Karpas-422 (cell line): ENCODE measurements around the gene BCKDHA. TPM values are rescaled to one million over a fixed set of nuclear protein-coding genes. Genes with fewer than 3 reads are reported as not detected.

Experiments used
- DNase-seq: peaks from one replicate; pipeline ENCODE4 v3.0.0-alpha.2; 2015
- H2AFZ ChIP-seq: fragments of 200-600 bp; sonication (generic); 2 replicates; pipeline ENCODE4 v1.6.1; 2014; ENCODE audit warnings: antibody characterized with exemption, low read length, mixed read lengths
- H3K27ac ChIP-seq: fragments of 200-600 bp; sonication (generic); 2 replicates; pipeline ENCODE4 v1.5.1; 2014; ENCODE audit warnings: mild to moderate bottlenecking, low read length, moderate library complexity
- H3K27me3 ChIP-seq: fragments of 200-600 bp; sonication (generic); 2 replicates; pipeline ENCODE4 v1.6.1; 2014; ENCODE audit warnings: low read length, mixed read lengths
- H3K36me3 ChIP-seq: fragments of 200-600 bp; sonication (generic); 2 replicates; pipeline ENCODE4 v1.6.1; 2014; ENCODE audit warnings: low read length, mixed read lengths; ENCODE audit not compliant: insufficient read depth
- H3K4me1 ChIP-seq: fragments of 200-600 bp; sonication (generic); 2 replicates; pipeline ENCODE4 v1.6.1; 2014; ENCODE audit warnings: mild to moderate bottlenecking, low read length, mixed read lengths
- H3K4me2 ChIP-seq: fragments of 200-600 bp; sonication (generic); 2 replicates; pipeline ENCODE4 v1.6.1; 2014; ENCODE audit warnings: low read length, low read depth, mild to moderate bottlenecking; ENCODE audit not compliant: poor library complexity, severe bottlenecking
- H3K4me3 ChIP-seq: fragments of 200-600 bp; sonication (generic); 2 replicates; pipeline ENCODE4 v1.5.1; 2014; ENCODE audit warnings: mild to moderate bottlenecking, antibody characterized with exemption, low read length, mixed read lengths
- H3K79me2 ChIP-seq: fragments of 200-600 bp; sonication (generic); 2 replicates; pipeline ENCODE4 v1.6.1; 2014; ENCODE audit warnings: mild to moderate bottlenecking, low read length, mixed read lengths
- H3K9ac ChIP-seq: fragments of 200-600 bp; sonication (generic); 2 replicates; pipeline ENCODE4 v1.6.0; 2014; ENCODE audit warnings: low read length
- H3K9me2 ChIP-seq: fragments of 200-600 bp; sonication (generic), shearing (Covaris generic); replicated peaks from 2 replicates; pipeline ENCODE4 v1.6.0; 2014; ENCODE audit warnings: mild to moderate bottlenecking, low read length, moderate library complexity; ENCODE audit not compliant: insufficient read depth
- H3K9me3 ChIP-seq: fragments of 300-700, 200-600 bp; sonication (generic); 2 replicates; pipeline ENCODE4 v1.6.1; 2014; ENCODE audit warnings: low read length, mixed read lengths
- H4K20me1 ChIP-seq: fragments of 200-600 bp; sonication (generic); 2 replicates; pipeline ENCODE4 v1.6.1; 2014; ENCODE audit warnings: mild to moderate bottlenecking, antibody characterized with exemption, low read length, low read depth; ENCODE audit not compliant: insufficient read depth
- total RNA-seq: library from RNA; depleted of rRNA; stranded (reverse); fragments of >200 nt; shearing (Covaris generic); gene quantifications from 2 replicates; pipeline ENCODE4 v1.2.3, GENCODE V29; 2014; ENCODE audit warnings: low replicate concordance

The BCKDHA gene
- total RNA-seq, 1 experiment from 2014 or later: 116 TPM

DNA sequence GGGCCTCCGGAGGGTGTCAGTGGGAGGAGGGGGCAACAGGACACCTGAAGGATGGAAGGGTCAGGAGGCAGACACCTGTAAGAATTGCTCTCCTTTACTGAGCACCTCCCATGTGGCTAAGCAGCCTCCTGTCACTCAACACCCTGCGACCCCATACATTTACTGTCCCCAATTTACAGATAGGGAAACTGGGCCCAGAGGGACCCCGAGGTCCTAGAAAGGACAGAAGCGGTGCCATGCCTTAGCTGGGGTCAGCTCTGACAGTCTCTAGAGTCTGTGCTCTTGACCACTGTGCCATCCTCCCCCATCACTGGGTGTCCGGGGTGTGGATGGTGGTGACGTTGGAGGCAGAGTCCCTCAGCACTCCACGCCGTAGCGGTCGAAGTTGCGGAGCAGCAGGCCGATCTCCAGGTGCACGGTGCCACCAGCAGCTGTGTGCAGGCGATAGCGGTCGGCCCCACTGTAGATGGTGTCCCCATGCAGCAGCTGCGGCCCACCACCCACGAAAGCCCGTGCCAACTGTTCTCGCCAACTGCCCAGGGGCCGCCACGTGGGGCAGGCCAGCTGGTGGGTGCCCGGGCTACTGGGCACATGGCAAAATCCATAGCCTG is 43.2 kb upstream of the BCKDHA start:
- Histone ChIP-seq H3K27ac (no peak overlapping the region), H3K9ac (peak overlapping the region; percentile 95), H4K20me1 (peaks cover 18% of the 10 kb centered on the region), H3K4me3 (peak overlapping the region; percentile 95), H3K27me3 (no peaks in the 10 kb centered on the region), H3K36me3 (peaks cover 7% of the 10 kb centered on the region; the same call in 1 of the 2 replicates), H3K4me1 (peaks cover 20% of the 10 kb centered on the region), H3K9me3 (no peaks in the 10 kb centered on the region), H3K79me2 (peaks cover 49% of the 10 kb centered on the region), H3K9me2 (no peaks in the 10 kb centered on the region), H3K4me2 (peak overlapping the region; percentile 84), H2AFZ (no peak overlapping the region)
- DNase-seq: no peak

- Histone ChIP-seq H3K79me2 (peaks cover 43% of the 10 kb centered on the region), H3K4me2 (no peak overlapping the region), H3K36me3 (peaks cover 3% of the 10 kb centered on the region; the same call in 1 of the 2 replicates), H4K20me1 (peaks cover 13% of the 10 kb centered on the region), H3K9ac (no peak overlapping the region), H3K4me1 (peaks cover 20% of the 10 kb centered on the region), H2AFZ (no peak overlapping the region), H3K27me3 (no peaks in the 10 kb centered on the region), H3K9me3 (no peaks in the 10 kb centered on the region), H3K27ac (no peak overlapping the region), H3K4me3 (no peak overlapping the region), H3K9me2 (no peaks in the 10 kb centered on the region)
- no peak for DNase-seq
Observed at GRCh38 chr19:41355035-41355434, 42.6 kb upstream of the BCKDHA start.

GRCh38 chr19:41355802-41356201 is 41.8 kb upstream of the BCKDHA start:
- Histone ChIP-seq H3K36me3 (0 out of 2 replicates have a peak, but pooled peaks cover under 1% of the 10 kb centered on the region), H3K27me3 (no peaks in the 10 kb centered on the region), H4K20me1 (peaks cover 9% of the 10 kb centered on the region), H3K9me3 (no peaks in the 10 kb centered on the region), H3K9ac (no peak overlapping the region), H3K79me2 (peaks cover 35% of the 10 kb centered on the region), H3K27ac (no peak overlapping the region), H3K9me2 (no peaks in the 10 kb centered on the region), H3K4me3 (no peak overlapping the region), H3K4me1 (peaks cover 17% of the 10 kb centered on the region), H2AFZ (no peak overlapping the region), H3K4me2 (no peak overlapping the region)
- no peak for DNase-seq

DNA sequence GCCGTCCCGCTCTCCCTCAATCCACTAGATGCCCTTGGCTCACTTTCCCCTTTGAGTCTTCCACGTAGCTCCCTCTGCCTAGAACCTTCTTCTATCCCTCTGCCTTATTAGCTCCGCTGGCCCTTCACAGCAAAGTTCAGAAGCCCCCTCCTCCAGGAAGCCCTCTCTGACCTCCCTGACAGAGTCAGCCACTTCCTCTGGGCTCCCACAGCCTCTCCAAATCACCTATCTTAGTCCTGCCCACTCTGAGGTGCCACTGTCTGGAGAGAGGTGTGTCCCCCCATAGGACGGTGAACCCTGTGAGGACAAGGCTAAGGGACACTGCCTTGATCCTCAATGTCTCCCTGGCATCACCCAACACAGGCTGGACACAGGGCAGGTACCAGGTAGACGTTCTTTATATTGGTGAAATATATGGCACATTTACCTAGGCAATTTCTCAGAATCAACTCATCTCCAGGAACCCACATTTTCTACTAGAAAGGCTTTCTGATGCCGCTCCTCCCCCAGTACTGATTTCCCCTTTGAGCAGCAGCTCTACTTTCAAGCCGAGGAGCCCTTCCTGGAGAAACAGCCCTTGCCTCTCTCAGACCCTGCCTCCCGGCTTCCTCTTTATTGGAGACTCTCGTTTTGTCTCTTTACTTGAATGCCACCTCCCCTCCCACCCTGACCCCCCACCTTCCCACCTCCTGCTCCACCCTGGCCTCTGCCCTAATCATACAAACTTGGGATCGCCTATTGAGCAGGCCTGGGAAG is 40.5 kb upstream of the BCKDHA start:
- H3K4me3 ChIP-seq: no peak overlapping the region
- H3K4me2 ChIP-seq: no peak overlapping the region
- no peak overlapping the region for H3K9ac ChIP-seq
- peaks cover 4% of the 10 kb centered on the region; the same call in 1 of the 2 replicates for H4K20me1 ChIP-seq
- no peak overlapping the region for H3K27ac ChIP-seq
- no peaks in the 10 kb centered on the region for H3K36me3 ChIP-seq
- no peaks in the 10 kb centered on the region for H3K27me3 ChIP-seq
- H2AFZ ChIP-seq: no peak overlapping the region
- no peaks in the 10 kb centered on the region for H3K9me2 ChIP-seq
- DNase-seq: no peak
- peaks cover 22% of the 10 kb centered on the region for H3K79me2 ChIP-seq
- H3K9me3 ChIP-seq: no peaks in the 10 kb centered on the region
- H3K4me1 ChIP-seq: peaks cover 8% of the 10 kb centered on the region

GRCh38 chr19:41357746-41358145 is 39.9 kb upstream of the BCKDHA start:
- Histone ChIP-seq H3K9ac (no peak overlapping the region), H4K20me1 (0 out of 2 replicates have a peak, but pooled peaks cover 3% of the 10 kb centered on the region), H3K79me2 (peaks cover 16% of the 10 kb centered on the region), H3K27ac (no peak overlapping the region), H3K36me3 (no peaks in the 10 kb centered on the region), H3K27me3 (no peaks in the 10 kb centered on the region), H3K9me2 (no peaks in the 10 kb centered on the region), H3K4me3 (no peak overlapping the region), H3K4me1 (peaks cover 10% of the 10 kb centered on the region), H3K4me2 (no peak overlapping the region), H3K9me3 (no peaks in the 10 kb centered on the region), H2AFZ (no peak overlapping the region)
- DNase-seq: no peak

DNA sequence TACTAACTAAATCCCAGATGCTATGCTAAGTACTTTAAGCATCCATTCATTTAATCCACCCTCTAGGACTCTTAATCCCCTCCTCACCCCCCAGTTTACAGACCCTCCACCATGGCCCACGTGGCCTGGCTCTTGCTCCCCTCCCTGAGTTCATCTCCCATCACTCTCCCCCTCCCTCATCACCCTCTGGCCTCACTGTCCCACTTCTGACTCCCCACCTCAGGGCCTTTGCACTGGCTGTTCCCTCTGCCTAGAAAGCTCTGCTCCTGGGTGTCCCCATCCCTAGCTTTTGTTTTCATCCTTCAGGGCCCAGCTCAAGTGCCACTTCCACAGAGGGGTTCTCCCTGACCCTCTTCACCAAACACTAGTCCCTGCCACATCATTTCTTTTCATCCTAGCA is 37.9 kb upstream of the BCKDHA start:
- Histone ChIP-seq H2AFZ (no peak overlapping the region), H3K9me2 (no peaks in the 10 kb centered on the region), H4K20me1 (no peaks in the 10 kb centered on the region), H3K4me2 (no peak overlapping the region), H3K4me1 (peaks cover 15% of the 10 kb centered on the region), H3K4me3 (no peak overlapping the region), H3K27me3 (no peaks in the 10 kb centered on the region), H3K9me3 (no peaks in the 10 kb centered on the region), H3K36me3 (no peaks in the 10 kb centered on the region), H3K9ac (no peak overlapping the region), H3K79me2 (peaks cover 12% of the 10 kb centered on the region), H3K27ac (no peak overlapping the region)
- DNase-seq: no peak

DNA sequence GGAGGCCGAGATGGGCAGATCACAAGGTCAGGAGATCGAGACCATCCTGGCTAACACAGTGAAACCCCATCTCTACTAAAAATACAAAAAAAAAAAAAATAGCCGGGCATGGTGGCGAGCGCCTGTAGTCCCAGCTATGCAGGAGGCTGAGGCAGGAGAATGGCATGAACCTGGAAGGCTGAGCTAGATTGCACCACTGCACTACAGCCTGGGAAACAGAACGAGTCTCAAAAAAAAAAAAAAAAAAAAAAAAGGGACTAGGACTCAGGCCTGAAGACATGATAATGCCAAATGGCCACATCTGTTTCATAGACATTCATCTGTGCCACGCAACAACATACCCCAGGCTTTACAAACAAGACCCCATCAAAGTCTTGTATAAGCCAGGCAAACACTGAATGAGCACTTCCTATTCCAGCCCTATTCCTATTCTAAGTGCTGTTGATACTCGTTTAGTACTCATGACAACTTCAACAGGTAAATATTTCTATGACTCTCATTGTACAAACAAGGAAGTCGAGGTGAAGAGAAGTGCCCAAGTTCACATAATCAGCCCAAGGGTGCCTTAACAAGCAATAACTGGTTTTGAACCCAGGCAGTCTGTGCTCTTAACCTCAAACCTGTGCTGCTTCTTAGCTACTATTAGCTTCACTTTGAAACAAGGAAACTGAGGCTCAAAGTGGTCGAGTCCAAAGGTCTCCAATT is 35.3 kb upstream of the BCKDHA start:
- DNase-seq: no peak
- Histone ChIP-seq H3K4me2 (peak overlapping the region; percentile 6), H3K9ac (no peak overlapping the region), H3K4me3 (no peak overlapping the region), H3K27me3 (no peaks in the 10 kb centered on the region), H3K9me3 (no peaks in the 10 kb centered on the region), H3K9me2 (no peaks in the 10 kb centered on the region), H3K4me1 (peaks cover 18% of the 10 kb centered on the region), H2AFZ (no peak overlapping the region), H4K20me1 (no peaks in the 10 kb centered on the region), H3K27ac (no peak overlapping the region), H3K79me2 (peaks cover 28% of the 10 kb centered on the region), H3K36me3 (no peaks in the 10 kb centered on the region)

DNA sequence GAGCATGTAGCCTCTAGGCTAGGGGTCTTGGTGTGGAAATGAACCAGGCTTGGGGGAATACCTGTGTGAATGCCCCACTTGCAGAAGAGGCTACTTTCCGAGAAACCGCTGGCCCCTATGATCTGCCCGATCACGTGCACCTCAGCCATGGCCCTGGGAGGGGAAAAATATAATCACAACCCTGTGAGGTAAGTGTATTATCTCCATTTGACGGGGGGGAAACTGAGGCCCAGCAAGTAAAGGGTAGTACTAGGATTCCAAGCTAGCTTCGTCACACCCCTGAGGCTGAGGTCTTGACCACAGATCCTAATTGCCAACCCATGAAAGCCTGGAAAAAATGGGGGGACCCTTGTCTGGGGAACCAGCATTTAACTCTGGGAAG is 34.3 kb upstream of the BCKDHA start:
- Histone ChIP-seq H3K27ac (peak overlapping the region; percentile 89; the same call in 1 of the 2 replicates), H3K79me2 (peaks cover 32% of the 10 kb centered on the region), H2AFZ (peak overlapping the region; percentile 60; the same call in 1 of the 2 replicates), H3K9ac (peak overlapping the region; percentile 90), H3K4me2 (peak overlapping the region; percentile 94), H3K4me3 (peak overlapping the region; percentile 92), H3K4me1 (peaks cover 24% of the 10 kb centered on the region), H4K20me1 (no peaks in the 10 kb centered on the region), H3K36me3 (no peaks in the 10 kb centered on the region), H3K27me3 (no peaks in the 10 kb centered on the region), H3K9me3 (no peaks in the 10 kb centered on the region), H3K9me2 (no peaks in the 10 kb centered on the region)
- DNase-seq: no peak
